ENCODE data around the gene GUCD1. TPM values are rescaled to one million over a fixed set of nuclear protein-coding genes. Genes with fewer than 3 reads are reported as not detected.
A peak's percentile ranks its signal among the peaks of the same experiment; 100 is the strongest.
"Not testable (repeated sequence)": the region's sequence is repeated elsewhere in the genome, so short reads cannot be mapped to it uniquely, and the experiment has no call there.

Gene GUCD1
- 129 and 136 TPM in 2 replicates for total RNA-seq (2012; rRNA removed)

- H3K9ac ChIP-seq (ENCODE audit: low read depth, low read length) = peak within 1 kb of the TSS; percentile 98
- H3K4me2 ChIP-seq (ENCODE audit: low read length) = peak within 1 kb of the TSS; percentile 99
- peak within 1 kb of the TSS; percentile 98 for H3K4me3 ChIP-seq (ENCODE audit: low read length)
- no peaks in the 10 kb centered on the region for H3K9me3 ChIP-seq (replicated peaks; ENCODE audit: low read length)
- peaks cover 33% of the 10 kb centered on the region for H3K4me1 ChIP-seq (ENCODE audit: control insufficient read depth, insufficient read depth, low read length)
- peaks cover 22% of the 10 kb centered on the region for H3K36me3 ChIP-seq (ENCODE audit: insufficient read depth, low read length)
- no peaks in the 10 kb centered on the region for H3K27me3 ChIP-seq (ENCODE audit: control insufficient read depth, insufficient read depth, low read length)
These were observed at the start of gene GUCD1 for GRCh38 chr22:24554313-24555164. Gene GUCD1 (minus strand): TSS chr22:24555138. CDS start chr22:24554991, 147 bp downstream.

- not testable (repeated sequence) for H3K9ac ChIP-seq (ENCODE audit: low read depth, low read length); H3K4me1 ChIP-seq (ENCODE audit: control insufficient read depth, insufficient read depth, low read length); H3K9me3 ChIP-seq (replicated peaks; ENCODE audit: low read length); H3K4me2 ChIP-seq (ENCODE audit: low read length); H3K27me3 ChIP-seq (ENCODE audit: control insufficient read depth, insufficient read depth, low read length); H3K4me3 ChIP-seq (ENCODE audit: low read length); H3K36me3 ChIP-seq (ENCODE audit: insufficient read depth, low read length)
These were observed 49.1 kb upstream of the GUCD1 start for GRCh38 chr22:24603770-24604629.

- not testable (repeated sequence) for H3K4me3 ChIP-seq (ENCODE audit: low read length); H3K27me3 ChIP-seq (ENCODE audit: control insufficient read depth, insufficient read depth, low read length); H3K4me1 ChIP-seq (ENCODE audit: control insufficient read depth, insufficient read depth, low read length); H3K36me3 ChIP-seq (ENCODE audit: insufficient read depth, low read length); H3K4me2 ChIP-seq (ENCODE audit: low read length); H3K9me3 ChIP-seq (replicated peaks; ENCODE audit: low read length); H3K9ac ChIP-seq (ENCODE audit: low read depth, low read length)
These were observed 48.2 kb upstream of the GUCD1 start, which contains the start of gene GGT1 for GRCh38 chr22:24602847-24603769. Gene GGT1 (plus strand): TSS chr22:24603193. CDS start chr22:24611082, 7,889 bp downstream.

GRCh38 chr22:24602105-24602749 is 47.3 kb upstream of the GUCD1 start:
- not testable (repeated sequence) for H3K9me3 ChIP-seq (replicated peaks; ENCODE audit: low read length); H3K36me3 ChIP-seq (ENCODE audit: insufficient read depth, low read length); H3K27me3 ChIP-seq (ENCODE audit: control insufficient read depth, insufficient read depth, low read length); H3K9ac ChIP-seq (ENCODE audit: low read depth, low read length); H3K4me2 ChIP-seq (ENCODE audit: low read length); H3K4me1 ChIP-seq (ENCODE audit: control insufficient read depth, insufficient read depth, low read length); H3K4me3 ChIP-seq (ENCODE audit: low read length)

GRCh38 chr22:24601217-24602104 is 46.5 kb upstream of the GUCD1 start:
- H3K4me3 ChIP-seq (ENCODE audit: low read length) = no peak overlapping the region
- H3K4me2 ChIP-seq (ENCODE audit: low read length) = no peak overlapping the region
- H3K9me3 ChIP-seq (replicated peaks; ENCODE audit: low read length) = no peaks in the 10 kb centered on the region
- H3K9ac ChIP-seq (ENCODE audit: low read depth, low read length) = no peak overlapping the region
- no peaks in the 10 kb centered on the region for H3K36me3 ChIP-seq (ENCODE audit: insufficient read depth, low read length)
- H3K4me1 ChIP-seq (ENCODE audit: control insufficient read depth, insufficient read depth, low read length) = no peaks in the 10 kb centered on the region
- no peaks in the 10 kb centered on the region for H3K27me3 ChIP-seq (ENCODE audit: control insufficient read depth, insufficient read depth, low read length)

GRCh38 chr22:24599958-24600715 is 45.2 kb upstream of the GUCD1 start:
- not testable (repeated sequence) for H3K36me3 ChIP-seq (ENCODE audit: insufficient read depth, low read length); H3K4me3 ChIP-seq (ENCODE audit: low read length); H3K9me3 ChIP-seq (replicated peaks; ENCODE audit: low read length); H3K27me3 ChIP-seq (ENCODE audit: control insufficient read depth, insufficient read depth, low read length); H3K4me1 ChIP-seq (ENCODE audit: control insufficient read depth, insufficient read depth, low read length); H3K9ac ChIP-seq (ENCODE audit: low read depth, low read length); H3K4me2 ChIP-seq (ENCODE audit: low read length)

GRCh38 chr22:24599514-24599913 is 44.6 kb upstream of the GUCD1 start:
- H3K4me1 ChIP-seq (ENCODE audit: control insufficient read depth, insufficient read depth, low read length) = no peaks in the 10 kb centered on the region
- no peaks in the 10 kb centered on the region for H3K36me3 ChIP-seq (ENCODE audit: insufficient read depth, low read length)
- no peak overlapping the region for H3K9ac ChIP-seq (ENCODE audit: low read depth, low read length)
- no peaks in the 10 kb centered on the region for H3K9me3 ChIP-seq (replicated peaks; ENCODE audit: low read length)
- no peak overlapping the region for H3K4me2 ChIP-seq (ENCODE audit: low read length)
- H3K4me3 ChIP-seq (ENCODE audit: low read length) = no peak overlapping the region
- no peaks in the 10 kb centered on the region for H3K27me3 ChIP-seq (ENCODE audit: control insufficient read depth, insufficient read depth, low read length)

GRCh38 chr22:24597076-24597475 is 42.1 kb upstream of the GUCD1 start:
- not testable (repeated sequence) for H3K9ac ChIP-seq (ENCODE audit: low read depth, low read length); H3K36me3 ChIP-seq (ENCODE audit: insufficient read depth, low read length); H3K4me3 ChIP-seq (ENCODE audit: low read length); H3K4me2 ChIP-seq (ENCODE audit: low read length); H3K27me3 ChIP-seq (ENCODE audit: control insufficient read depth, insufficient read depth, low read length); H3K9me3 ChIP-seq (replicated peaks; ENCODE audit: low read length); H3K4me1 ChIP-seq (ENCODE audit: control insufficient read depth, insufficient read depth, low read length)

GRCh38 chr22:24595863-24596262 is 40.9 kb upstream of the GUCD1 start:
- Histone ChIP-seq H3K4me1 (ENCODE audit: control insufficient read depth, insufficient read depth, low read length) (peaks cover 5% of the 10 kb centered on the region), H3K4me3 (ENCODE audit: low read length) (no peak overlapping the region), H3K4me2 (ENCODE audit: low read length) (no peak overlapping the region), H3K9me3 (replicated peaks; ENCODE audit: low read length) (no peaks in the 10 kb centered on the region), H3K27me3 (ENCODE audit: control insufficient read depth, insufficient read depth, low read length) (no peaks in the 10 kb centered on the region), H3K36me3 (ENCODE audit: insufficient read depth, low read length) (no peaks in the 10 kb centered on the region), H3K9ac (ENCODE audit: low read depth, low read length) (no peak overlapping the region)

Measured in skeletal muscle satellite cell (primary cell).